MCF 10A (cell line): ENCODE results near the gene FLT1. TPM values are rescaled to one million over a fixed set of nuclear protein-coding genes. Genes with fewer than 3 reads are reported as not detected.
A peak's percentile ranks its signal among the peaks of the same experiment; 100 is the strongest.

ENCODE experiments used
- BruUV-seq: library from RNA; stranded (reverse); fragments of 400-500 nt; replicated peaks from 2 replicates; lab custom pipeline; 2021; lab: Mats Ljungman, UMichigan
- CTCF ChIA-PET: fragments of 300-600 bp; sonication (Branson Sonifier 250); formaldehyde crosslinking; extraction: SDS; loops from one replicate; lab custom pipeline; 2021; ENCODE audit warnings: antibody characterized with exemption, inconsistent platforms; lab: Yijun Ruan, JAX
- POLR2A ChIA-PET: fragments of 300-600, 350-650 bp; sonication (Branson Sonifier 250); formaldehyde crosslinking; extraction: SDS; loops from one replicate; lab custom pipeline; 2020; ENCODE audit warnings: antibody characterized with exemption, inconsistent platforms; lab: Yijun Ruan, JAX
- DNase-seq: peaks from one replicate; pipeline ENCODE4 v3.0.0-alpha.2; 2018; ENCODE audit not compliant: unreplicated experiment
- H3K27ac Mint-ChIP-seq: one replicate; pipeline ENCODE4 v1.8.0; 2022; ENCODE audit warnings: mild to moderate bottlenecking, low read depth, mixed read lengths; ENCODE audit not compliant: unreplicated experiment
- H3K27me3 Mint-ChIP-seq: one replicate; pipeline ENCODE4 v1.8.0; 2022; ENCODE audit warnings: mixed read lengths; ENCODE audit not compliant: insufficient read depth, unreplicated experiment
- H3K36me3 Mint-ChIP-seq: one replicate; pipeline ENCODE4 v1.8.0; 2022; ENCODE audit warnings: mild to moderate bottlenecking, moderate library complexity, mixed read lengths; ENCODE audit not compliant: insufficient read depth, unreplicated experiment
- H3K4me1 Mint-ChIP-seq: one replicate; pipeline ENCODE4 v1.8.0; 2022; ENCODE audit warnings: mixed read lengths; ENCODE audit not compliant: insufficient read depth, unreplicated experiment
- H3K4me3 Mint-ChIP-seq: one replicate; pipeline ENCODE4 v1.8.0; 2022; ENCODE audit warnings: mild to moderate bottlenecking, moderate library complexity, mixed read lengths; ENCODE audit not compliant: unreplicated experiment
- H3K9me3 Mint-ChIP-seq: one replicate; pipeline ENCODE4 v1.8.0; 2022; ENCODE audit warnings: mixed read lengths; ENCODE audit not compliant: unreplicated experiment
- CTCF ChIP-seq: fragments of 200-600 bp; IDR thresholded peaks from one replicate; pipeline ENCODE4 v1.8.0; 2022; ENCODE audit warnings: antibody characterized with exemption, mild to moderate bottlenecking; ENCODE audit not compliant: unreplicated experiment
- intact Hi-C: fragments of 100-400 bp; cut with micrococcal nuclease; formaldehyde crosslinking; loops from 2 replicates; pipeline ENCODE4 v1.14.1; 2022
- total RNA-seq: library from RNA; stranded (reverse); gene quantifications from 2 replicates; pipeline ENCODE4 v1.2.3, GENCODE V29; 2022

FLT1 gene
- total RNA-seq, 1 experiment from 2014 or later = not detected

GRCh38 chr13:28476919-28477708 is 17.8 kb downstream of the FLT1 start:
- Mint-ChIP-seq H3K4me1 (no peaks in the 10 kb centered on the region), H3K9me3 (peaks cover 8% of the 10 kb centered on the region), H3K27me3 (peaks cover 23% of the 10 kb centered on the region), H3K27ac (no peak overlapping the region), H3K4me3 (no peak overlapping the region), H3K36me3 (no peaks in the 10 kb centered on the region)
- BruUV-seq = no TSS peak
- ChIA-PET CTCF (interaction anchor here (0.8 kb wide), 1 partner anchor 26 kb away, joined by 3 read pairs; no protein-coding TSS in a partner anchor), POLR2A (interaction anchor here (1.1 kb wide), 1 partner anchor 12 kb away, joined by 3 read pairs; no protein-coding TSS in a partner anchor)
- intact Hi-C loops = no loop called here
- no peak for DNase-seq
- no peak for TF ChIP-seq CTCF

DNA sequence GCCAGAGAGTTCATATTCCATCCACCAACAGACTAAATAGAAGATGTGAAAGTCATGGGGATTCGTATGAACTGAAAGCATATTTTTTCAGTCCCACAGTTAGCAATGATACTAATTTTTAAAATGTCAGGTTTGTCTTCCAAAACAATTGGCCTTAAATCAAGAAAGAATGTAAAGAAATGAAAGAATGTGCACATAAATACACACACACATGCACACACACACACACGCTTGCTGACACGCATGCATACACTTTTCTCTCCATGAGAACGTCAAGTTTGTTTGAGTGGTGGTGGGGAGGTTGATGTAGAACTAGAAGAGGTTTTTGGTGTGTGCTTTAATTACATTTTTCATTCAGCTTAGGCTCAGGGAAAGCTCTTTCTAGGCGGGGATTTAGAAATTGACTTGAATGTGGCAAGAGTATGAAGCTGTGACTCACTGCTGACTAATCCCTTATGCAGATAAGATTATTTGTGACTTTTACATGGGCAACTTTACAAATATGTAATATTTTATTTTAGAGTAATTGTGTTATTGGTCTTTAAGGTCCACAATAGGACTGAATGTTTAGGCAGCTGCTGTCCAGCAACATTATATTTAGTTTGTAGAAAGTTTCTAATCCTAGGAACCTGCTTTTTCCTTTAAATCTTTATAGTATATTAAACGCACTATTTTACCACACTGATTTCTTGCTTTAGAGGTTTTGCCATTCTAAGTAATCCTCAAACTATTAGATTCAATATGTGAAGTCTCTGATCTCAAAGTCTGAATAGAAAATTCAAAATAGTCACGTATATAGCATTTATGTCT is 18.8 kb downstream of the FLT1 start:
- BruUV-seq = no TSS peak
- Mint-ChIP-seq H3K4me3 (no peak overlapping the region), H3K9me3 (peaks cover 8% of the 10 kb centered on the region), H3K36me3 (no peaks in the 10 kb centered on the region), H3K27me3 (peaks cover 16% of the 10 kb centered on the region), H3K4me1 (no peaks in the 10 kb centered on the region), H3K27ac (no peak overlapping the region)
- TF ChIP-seq CTCF = no peak
- CTCF ChIA-PET = no interaction called here
- intact Hi-C loops = no loop called here
- POLR2A ChIA-PET = interaction anchor here (0.8 to 1.1 kb wide), 2 partner anchors 11 to 28 kb away, joined by 3 read pairs; no protein-coding TSS in a partner anchor
- peak; percentile 74 for DNase-seq

GRCh38 chr13:28474491-28475134 is 20.3 kb downstream of the FLT1 start:
- no TSS peak for BruUV-seq
- DNase-seq = no peak
- no peak overlapping the region for H3K27ac Mint-ChIP-seq
- TF ChIP-seq CTCF = no peak
- POLR2A ChIA-PET = interaction anchor here (0.7 kb wide), 1 partner anchor 210 kb away, joined by 3 read pairs; no protein-coding TSS in a partner anchor
- intact Hi-C loops = no loop called here
- no peaks in the 10 kb centered on the region for H3K36me3 Mint-ChIP-seq
- peaks cover under 1% of the 10 kb centered on the region for H3K27me3 Mint-ChIP-seq
- no peaks in the 10 kb centered on the region for H3K4me1 Mint-ChIP-seq
- H3K9me3 Mint-ChIP-seq = peaks cover 8% of the 10 kb centered on the region
- CTCF ChIA-PET = interaction anchor here (0.6 kb wide), 1 partner anchor 31 kb away, joined by 3 read pairs; no protein-coding TSS in a partner anchor
- H3K4me3 Mint-ChIP-seq = no peak overlapping the region
